Endothelial cell of umbilical vein (primary cell): Measurements from ENCODE around the gene PRDM2.

ENCODE experiments used
- FOS ChIP-seq: IDR thresholded peaks from 2 replicates; pipeline ENCODE4 v1.6.1; 2011; ENCODE audit warnings: mild to moderate bottlenecking, low read length, moderate library complexity, borderline replicate concordance; ENCODE audit not compliant: insufficient read depth
- MAX ChIP-seq: IDR thresholded peaks from 2 replicates; pipeline ENCODE4 v1.6.1; 2011; ENCODE audit not compliant: insufficient read depth, insufficient read length
- POLR2A ChIP-seq: IDR thresholded peaks from 2 replicates; pipeline ENCODE4 v1.6.1; 2012; ENCODE audit warnings: low read depth, mild to moderate bottlenecking, control low read depth, low read length
- POLR2AphosphoS5 ChIP-seq: IDR thresholded peaks from 2 replicates; pipeline ENCODE4 v1.6.1; 2012; ENCODE audit warnings: low read depth, mild to moderate bottlenecking, control low read depth, low read length, moderate library complexity; ENCODE audit not compliant: insufficient read depth

GRCh38 chr1:13772271-13772670, 72.3 kb downstream of the PRDM2 start:
- TF ChIP-seq MAX (no peak), POLR2AphosphoS5 (no peak), FOS (no peak), POLR2A (no peak)
